SK-N-MC (cell line): ENCODE data around the gene MTNR1A.
"Not testable (repeated sequence)": the region's sequence is repeated elsewhere in the genome, so short reads cannot be mapped to it uniquely, and the experiment has no call there.

Experiments used
- DNase-seq: peaks from one replicate; pipeline ENCODE4 v3.0.0-alpha.2; 2011; ENCODE audit warnings: low read depth, low spot score
- H3K27ac ChIP-seq: fragments of 200-600 bp; sonication (generic); 2 replicates; pipeline ENCODE4 v1.5.1; 2016; ENCODE audit warnings: mixed run types
- H3K36me3 ChIP-seq: fragments of 200-600 bp; sonication (generic); 2 replicates; pipeline ENCODE4 v1.6.1; 2017; ENCODE audit warnings: antibody characterized with exemption, low read length, mixed read lengths; ENCODE audit not compliant: insufficient read depth
- H3K4me3 ChIP-seq: fragments of 200-600 bp; sonication (generic); 2 replicates; pipeline ENCODE4 v1.5.1; 2016
- H3K9ac ChIP-seq: fragments of 200-600 bp; sonication (generic); 2 replicates; pipeline ENCODE4 v1.8.0; 2017; ENCODE audit warnings: mixed run types, mixed read lengths; ENCODE audit not compliant: insufficient read length
- H3K9me3 ChIP-seq: fragments of 200-600 bp; sonication (generic); 2 replicates; pipeline ENCODE4 v1.6.1; 2017; ENCODE audit warnings: low read depth, mild to moderate bottlenecking, antibody characterized with exemption, low read length, moderate library complexity, mixed read lengths
- EZH2 ChIP-seq: fragments of 200-600 bp; sonication (generic); IDR thresholded peaks from one replicate; pipeline ENCODE4 v1.6.1; 2017; ENCODE audit warnings: antibody characterized with exemption
- FOXP2 ChIP-seq: optimal IDR thresholded peaks from 2 replicates; pipeline ENCODE3; 2011; ENCODE audit warnings: mild to moderate bottlenecking, moderate library complexity; ENCODE audit not compliant: insufficient read depth; ENCODE audit errors: extremely low read length, control extremely low read depth
- POLR2AphosphoS5 ChIP-seq: IDR thresholded peaks from 2 replicates; pipeline ENCODE4 v1.6.1; 2012; ENCODE audit warnings: mild to moderate bottlenecking, low read depth, low read length, borderline replicate concordance

The MTNR1A gene

GRCh38 chr4:186516287-186516686, 39.1 kb downstream of the MTNR1A start:
- Histone ChIP-seq H3K36me3 (no peaks in the 10 kb centered on the region), H3K4me3 (no peak overlapping the region), H3K9ac (no peak overlapping the region), H3K9me3 (no peaks in the 10 kb centered on the region), H3K27ac (no peak overlapping the region)
- TF ChIP-seq POLR2AphosphoS5 (no peak), FOXP2 (no peak), EZH2 (no peak)
- no peak for DNase-seq

- TF ChIP-seq POLR2AphosphoS5 = no peak
- no peak for TF ChIP-seq FOXP2
- no peak for TF ChIP-seq EZH2
- Histone ChIP-seq H3K9me3 (no peaks in the 10 kb centered on the region), H3K9ac (no peak overlapping the region), H3K36me3 (no peaks in the 10 kb centered on the region), H3K27ac (no peak overlapping the region), H3K4me3 (no peak overlapping the region)
- DNase-seq = no peak
Observed at GRCh38 chr4:186514271-186514950, 41.0 kb downstream of the MTNR1A start.

GRCh38 chr4:186504771-186505170, 50.6 kb downstream of the MTNR1A start:
- H3K36me3 ChIP-seq, H3K9ac ChIP-seq, H3K4me3 ChIP-seq, H3K9me3 ChIP-seq, H3K27ac ChIP-seq, DNase-seq: not testable (repeated sequence)

GRCh38 chr4:186502231-186502630, 53.1 kb downstream of the MTNR1A start:
- Histone ChIP-seq H3K9me3 (peaks cover 3% of the 10 kb centered on the region; the same call in 1 of the 2 replicates), H3K4me3 (no peak overlapping the region), H3K27ac (no peak overlapping the region), H3K9ac (no peak overlapping the region), H3K36me3 (peaks cover 10% of the 10 kb centered on the region)
- DNase-seq = no peak
- no peak for TF ChIP-seq POLR2AphosphoS5
- no peak for TF ChIP-seq FOXP2
- no peak for TF ChIP-seq EZH2

GRCh38 chr4:186501554-186501953, 53.8 kb downstream of the MTNR1A start:
- no peak for TF ChIP-seq EZH2
- no peak for TF ChIP-seq POLR2AphosphoS5
- TF ChIP-seq FOXP2 = no peak
- H3K27ac ChIP-seq = peak overlapping the region; percentile 81; the same call in 1 of the 2 replicates
- H3K9ac ChIP-seq = peak overlapping the region; percentile 77
- DNase-seq = no peak
- peaks cover 16% of the 10 kb centered on the region for H3K36me3 ChIP-seq
- H3K9me3 ChIP-seq = peaks cover 3% of the 10 kb centered on the region; the same call in 1 of the 2 replicates
- peak overlapping the region; percentile 89 for H3K4me3 ChIP-seq

GRCh38 chr4:186500721-186501304, 54.6 kb downstream of the MTNR1A start:
- TF ChIP-seq POLR2AphosphoS5 (peak; percentile 68; the same call in 1 of the 2 replicates), EZH2 (no peak)
- H3K4me3 ChIP-seq = peak overlapping the region; percentile 89
- peak; percentile 24 for DNase-seq
- H3K9me3 ChIP-seq = peaks cover 6% of the 10 kb centered on the region
- H3K27ac ChIP-seq = peak overlapping the region; percentile 81
- H3K36me3 ChIP-seq = peaks cover 23% of the 10 kb centered on the region
- H3K9ac ChIP-seq = peak overlapping the region; percentile 77

- Histone ChIP-seq H3K36me3 (peaks cover 30% of the 10 kb centered on the region), H3K27ac (no peak overlapping the region), H3K4me3 (peak overlapping the region; percentile 89), H3K9me3 (peaks cover 6% of the 10 kb centered on the region), H3K9ac (no peak overlapping the region)
- no peak for DNase-seq
- TF ChIP-seq FOXP2 (no peak), POLR2AphosphoS5 (no peak), EZH2 (no peak)
Observed at GRCh38 chr4:186499467-186499866, 55.9 kb downstream of the MTNR1A start.

GRCh38 chr4:186497043-186497442, 58.3 kb downstream of the MTNR1A start:
- Histone ChIP-seq H3K4me3 (no peak overlapping the region), H3K9me3 (peaks cover 6% of the 10 kb centered on the region), H3K9ac (no peak overlapping the region), H3K36me3 (peaks cover 50% of the 10 kb centered on the region), H3K27ac (no peak overlapping the region)
- no peak for TF ChIP-seq EZH2
- TF ChIP-seq FOXP2 = no peak
- TF ChIP-seq POLR2AphosphoS5 = no peak
- no peak for DNase-seq

GRCh38 chr4:186494496-186494895, 60.9 kb downstream of the MTNR1A start:
- Histone ChIP-seq H3K9me3 (peaks cover 6% of the 10 kb centered on the region), H3K27ac (no peak overlapping the region), H3K4me3 (no peak overlapping the region), H3K9ac (no peak overlapping the region), H3K36me3 (peaks cover 60% of the 10 kb centered on the region)
- no peak for DNase-seq
- TF ChIP-seq FOXP2 (no peak), POLR2AphosphoS5 (no peak), EZH2 (no peak)
